ENCODE data around the gene WBP2. TPM values are rescaled to one million over a fixed set of nuclear protein-coding genes. Genes with fewer than 3 reads are reported as not detected.
A peak's percentile ranks its signal among the peaks of the same experiment; 100 is the strongest.

The WBP2 gene
- total and polyA plus RNA-seq, 2 of the 13 experiments (the other 11 are each of a cell fraction or from before 2014, with no cell fraction given): 29.2 to 29.5 TPM

GRCh38 chr17:75876938-75877751 is 22.0 kb upstream of the WBP2 start (continued):
- TF ChIP-seq UBTF (CRISPR knock-in tag; IDR thresholded peaks at IDR 0.05) (peak; percentile 19; the same call in 1 of the 2 replicates), ZNF512B (CRISPR knock-in tag; IDR thresholded peaks at IDR 0.05; ENCODE audit: borderline replicate concordance) (no peak; the same call in none of the 2 replicates), ZNF180 (CRISPR knock-in tag; IDR thresholded peaks at IDR 0.05; ENCODE audit: borderline replicate concordance, low read depth) (no peak), RBM39 (IDR thresholded peaks at IDR 0.05; ENCODE audit: low read depth, low read length, poor library complexity, severe bottlenecking) (no peak), HMGA1 (CRISPR knock-in tag; conservative IDR thresholded peaks at IDR 0.05) (no peak), TRIM22 (IDR thresholded peaks at IDR 0.05) (no peak), ADNP (CRISPR knock-in tag; IDR thresholded peaks at IDR 0.05) (no peak), THAP9 (CRISPR knock-in tag; IDR thresholded peaks at IDR 0.05; ENCODE audit: borderline replicate concordance) (peak; percentile 62; the same call in 1 of the 2 replicates), TP53 (CRISPR knock-in tag; conservative IDR thresholded peaks at IDR 0.05) (peak; percentile 21; the same call in 1 of the 2 replicates), BCLAF1 (IDR thresholded peaks at IDR 0.05) (no peak), RFX1 (IDR thresholded peaks at IDR 0.05) (no peak), ZNF644 (CRISPR knock-in tag; IDR thresholded peaks at IDR 0.05; ENCODE audit: low read depth) (no peak), BCL3 (CRISPR knock-in tag; IDR thresholded peaks at IDR 0.05) (no peak), ZNF441 (CRISPR knock-in tag; IDR thresholded peaks at IDR 0.05; ENCODE audit: borderline replicate concordance) (no peak; the same call in 1 of the 2 replicates)

Measured in HepG2 (cell line).